IMR-90 (cell line): ENCODE data around the gene GTF2F2. TPM values are rescaled to one million over a fixed set of nuclear protein-coding genes. Genes with fewer than 3 reads are reported as not detected.

ENCODE experiments used
- ATAC-seq: fragments of 200-7000 bp; cut with Tn5 transposase; 2 replicates; pipeline ENCODE4 v1.9.1; 2020; ENCODE audit warnings: low read depth, mild to moderate bottlenecking, moderate library complexity
- BruUV-seq: library from RNA; stranded (reverse); fragments of 400-500 nt; replicated peaks from 2 replicates; lab custom pipeline; 2021; lab: Mats Ljungman, UMichigan
- CTCF ChIA-PET: fragments of 300-600 bp; formaldehyde crosslinking; extraction: SDS; loops from one replicate; lab custom pipeline; 2021; ENCODE audit warnings: antibody characterized with exemption; lab: Yijun Ruan, JAX
- POLR2A ChIA-PET: fragments of 300-600 bp; sonication (Branson Sonifier 250); formaldehyde crosslinking; loops from one replicate; lab custom pipeline; 2022; ENCODE audit warnings: antibody characterized with exemption; ENCODE audit not compliant: unreplicated experiment; lab: Charles Lee
- DNase-seq: peaks from one replicate; pipeline ENCODE4 v3.0.0; 2013
- H2AFZ ChIP-seq: replicated peaks from 2 replicates; pipeline ENCODE3; 2013; ENCODE audit warnings: low read length, mild to moderate bottlenecking; ENCODE audit not compliant: poor library complexity
- H2AK5ac ChIP-seq: 2 replicates; pipeline ENCODE4 v1.6.1; 2013; ENCODE audit warnings: low read depth, low read length, inconsistent platforms
- H2AK9ac ChIP-seq: replicated peaks from 2 replicates; pipeline ENCODE3; 2013; ENCODE audit warnings: mild to moderate bottlenecking, low read depth, low read length, moderate library complexity; ENCODE audit not compliant: poor library complexity
- H2BK120ac ChIP-seq: 2 replicates; pipeline ENCODE4 v1.6.1; 2013; ENCODE audit warnings: low read depth, low read length, inconsistent platforms
- H2BK15ac ChIP-seq: 3 replicates; pipeline ENCODE4 v1.6.1; 2013; ENCODE audit warnings: low read depth, low read length, inconsistent platforms
- H2BK20ac ChIP-seq: 2 replicates; pipeline ENCODE4 v1.6.1; 2013; ENCODE audit warnings: low read depth, mild to moderate bottlenecking, inconsistent platforms, low read length, moderate library complexity
- H2BK5ac ChIP-seq: 2 replicates; pipeline ENCODE4 v1.6.1; 2013; ENCODE audit warnings: mild to moderate bottlenecking, low read depth, low read length, inconsistent platforms; ENCODE audit not compliant: poor library complexity, severe bottlenecking
- H3K14ac ChIP-seq: replicated peaks from 2 replicates; pipeline ENCODE4 v1.6.1; 2013; ENCODE audit warnings: low read depth, low read length, inconsistent platforms
- H3K18ac ChIP-seq: 2 replicates; pipeline ENCODE4 v1.6.1; 2013; ENCODE audit warnings: low read depth, low read length, control low read depth
- H3K23ac ChIP-seq: 2 replicates; pipeline ENCODE4 v1.6.1; 2013; ENCODE audit warnings: low read depth, low read length, inconsistent platforms
- H3K27ac ChIP-seq: 2 replicates; pipeline ENCODE4 v1.5.1; 2013; ENCODE audit warnings: mild to moderate bottlenecking, control low read depth, low read length; ENCODE audit not compliant: insufficient read depth
- H3K27me3 ChIP-seq: 2 replicates; pipeline ENCODE4 v1.6.1; 2013; ENCODE audit warnings: low read length; ENCODE audit not compliant: control insufficient read depth, insufficient read depth
- H3K36me3 ChIP-seq: 2 replicates; pipeline ENCODE4 v1.6.1; 2013; ENCODE audit warnings: low read length, mixed read lengths; ENCODE audit not compliant: control insufficient read depth, insufficient read depth
- H3K4ac ChIP-seq: 2 replicates; pipeline ENCODE4 v1.6.1; 2013; ENCODE audit warnings: low read depth, low read length, inconsistent platforms
- H3K4me1 ChIP-seq: 2 replicates; pipeline ENCODE4 v1.6.1; 2013; ENCODE audit warnings: low read length, mixed read lengths; ENCODE audit not compliant: control insufficient read depth, insufficient read depth
- H3K4me2 ChIP-seq: 2 replicates; pipeline ENCODE4 v1.6.1; 2013; ENCODE audit warnings: low read depth, mild to moderate bottlenecking, control low read depth, low read length, moderate library complexity
- H3K4me3 ChIP-seq: 2 replicates; pipeline ENCODE4 v1.5.1; 2013; ENCODE audit warnings: low read depth, mild to moderate bottlenecking, control low read depth, low read length, moderate library complexity; ENCODE audit not compliant: insufficient read depth
- H3K56ac ChIP-seq: 2 replicates; pipeline ENCODE4 v1.6.1; 2013; ENCODE audit warnings: low read length, inconsistent platforms; ENCODE audit not compliant: insufficient read depth; ENCODE audit errors: extremely low read depth
- H3K79me1 ChIP-seq, 2 experiments: 2 replicates each; pipeline ENCODE4 v1.6.1; 2013; ENCODE audit warnings: low read length in 2 of 2, inconsistent platforms in 1 of 2, low read depth in 1 of 2
- H3K9ac ChIP-seq: 2 replicates; pipeline ENCODE4 v1.6.1; 2013; ENCODE audit warnings: low read depth, low read length, control low read depth
- H3K9me1 ChIP-seq: 2 replicates; pipeline ENCODE4 v1.6.1; 2013; ENCODE audit warnings: low read length, inconsistent platforms; ENCODE audit not compliant: insufficient read depth
- H3K9me3 ChIP-seq: 2 replicates; pipeline ENCODE4 v1.6.1; 2013; ENCODE audit warnings: low read length; ENCODE audit not compliant: control insufficient read depth, insufficient read depth
- H4K20me1 ChIP-seq: 2 replicates; pipeline ENCODE4 v1.6.1; 2013; ENCODE audit warnings: low read length, inconsistent platforms; ENCODE audit not compliant: insufficient read depth
- H4K5ac ChIP-seq: 2 replicates; pipeline ENCODE4 v1.6.1; 2013; ENCODE audit warnings: mild to moderate bottlenecking, low read depth, low read length, control low read depth
- H4K8ac ChIP-seq, 2 experiments: 2 replicates each; pipeline ENCODE4 v1.6.1; 2013; ENCODE audit warnings: low read depth in 2 of 2, low read length in 2 of 2, control low read depth in 1 of 2, inconsistent platforms in 1 of 2
- H4K91ac ChIP-seq: 2 replicates; pipeline ENCODE4 v1.6.1; 2013; ENCODE audit warnings: low read depth, low read length, inconsistent platforms; ENCODE audit not compliant: insufficient read depth
- BHLHE40 ChIP-seq: fragments of 150-350 bp; IDR thresholded peaks from 2 replicates; pipeline ENCODE4 v1.6.1; 2016; ENCODE audit warnings: mild to moderate bottlenecking, low read depth, low read length
- CEBPB ChIP-seq: IDR thresholded peaks from 2 replicates; pipeline ENCODE4 v1.6.1; 2012; ENCODE audit warnings: low read depth, low read length, improper control_type of control experiment
- CHD1 ChIP-seq: IDR thresholded peaks from 2 replicates; pipeline ENCODE4 v1.6.1; 2012; ENCODE audit warnings: low read depth, low read length, improper control_type of control experiment
- CTCF ChIP-seq: conservative IDR thresholded peaks from 2 replicates; pipeline ENCODE4 v1.5.1; 2012; ENCODE audit warnings: mild to moderate bottlenecking, low read depth, low read length, improper control_type of control experiment
- ELK1 ChIP-seq: fragments of 150-350 bp; IDR thresholded peaks from 2 replicates; pipeline ENCODE4 v1.6.1; 2016; ENCODE audit warnings: low read depth, mild to moderate bottlenecking, low read length, moderate library complexity, borderline replicate concordance
- FOS ChIP-seq: fragments of 150-350 bp; IDR thresholded peaks from 2 replicates; pipeline ENCODE4 v1.6.1; 2016; ENCODE audit warnings: low read depth, low read length
- MAFK ChIP-seq: IDR thresholded peaks from 2 replicates; pipeline ENCODE4 v1.6.1; 2012; ENCODE audit warnings: low read depth, low read length, improper control_type of control experiment
- MAZ ChIP-seq: IDR thresholded peaks from 2 replicates; pipeline ENCODE4 v1.6.1; 2012; ENCODE audit warnings: low read depth, mild to moderate bottlenecking, low read length, improper control_type of control experiment, moderate library complexity, borderline replicate concordance
- MXI1 ChIP-seq: IDR thresholded peaks from 2 replicates; pipeline ENCODE4 v1.6.1; 2012; ENCODE audit warnings: low read depth, mild to moderate bottlenecking, low read length, moderate library complexity, borderline replicate concordance
- NFE2L2 ChIP-seq: fragments of 150-350 bp; IDR thresholded peaks from 2 replicates; pipeline ENCODE4 v1.6.1; 2016; ENCODE audit warnings: low read depth, mild to moderate bottlenecking, low read length
- POLR2A ChIP-seq: IDR thresholded peaks from 2 replicates; pipeline ENCODE4 v1.6.1; 2012; ENCODE audit warnings: mild to moderate bottlenecking, low read depth, low read length
- RAD21 ChIP-seq: IDR thresholded peaks from 2 replicates; pipeline ENCODE4 v1.6.1; 2012; ENCODE audit warnings: low read length, improper control_type of control experiment
- RCOR1 ChIP-seq: IDR thresholded peaks from 2 replicates; pipeline ENCODE4 v1.6.1; 2012; ENCODE audit warnings: mild to moderate bottlenecking, low read length, improper control_type of control experiment; ENCODE audit not compliant: insufficient replicate concordance
- RFX5 ChIP-seq: IDR thresholded peaks from 2 replicates; pipeline ENCODE4 v1.8.0; 2012; ENCODE audit warnings: low read depth, mild to moderate bottlenecking, low read length, moderate library complexity
- SMC3 ChIP-seq: fragments of 150-350 bp; IDR thresholded peaks from 2 replicates; pipeline ENCODE4 v1.6.1; 2016; ENCODE audit warnings: low read depth, mild to moderate bottlenecking, antibody characterized with exemption, low read length, moderate library complexity
- USF2 ChIP-seq: fragments of 150-350 bp; IDR thresholded peaks from 2 replicates; pipeline ENCODE4 v1.6.1; 2017; ENCODE audit warnings: mild to moderate bottlenecking, antibody characterized with exemption, low read length, low read depth
- WGBS, 2 experiments: methylation state at CpG; one replicate each; pipeline versions ENCODE4 v1.1.5 to v1.1.7; 2013; ENCODE audit warnings: missing lambda C conversion rate in 2 of 2; ENCODE audit not compliant: insufficient read length in 1 of 2; ENCODE audit errors: extremely low coverage in 2 of 2; 5-methylcytosine and 5-hydroxymethylcytosine counted together
- dilution Hi-C: fragments of 300-500 bp; cut with HindIII; formaldehyde crosslinking; loops from one replicate; pipeline ENCODE4 v1.14.3; 2018; ENCODE audit warnings: low sequenced_read_pairs; ENCODE audit not compliant: unreplicated experiment
- in situ Hi-C: fragments of 300-500 bp; cut with MboI; formaldehyde crosslinking; loops from 3 replicates; pipeline ENCODE4 v1.14.3; 2019; ENCODE audit warnings: low sequenced_read_pairs, inconsistent platforms, mixed read lengths
- intact Hi-C: fragments of 100-400 bp; cut with micrococcal nuclease; formaldehyde crosslinking; loops from 2 replicates; pipeline ENCODE4 v1.10.0; 2022
- polyA plus RNA-seq, 3 experiments: library from polyadenylated mRNA; depleted of rRNA; stranded (reverse); fragments of >200 nt; gene quantifications; 2 replicates each; pipeline ENCODE4 v1.2.3, GENCODE V29; 2012; ENCODE audit warnings: low replicate concordance in 1 of 3
- total RNA-seq: library from RNA; depleted of rRNA; stranded (reverse); fragments of >200 nt; gene quantifications from 2 replicates; pipeline ENCODE4 v1.2.3, GENCODE V29; 2012

The GTF2F2 gene
- total and polyA plus RNA-seq, 2 of the 4 experiments (the other 2 are of a cell fraction) = 16.5 to 21.0 TPM

- no peak overlapping the region for H2BK20ac ChIP-seq
- H3K4me1 ChIP-seq = no peaks in the 10 kb centered on the region; the same call in 1 of the 2 replicates
- H3K56ac ChIP-seq = no peak overlapping the region
- H4K20me1 ChIP-seq = no peaks in the 10 kb centered on the region
- H3K23ac ChIP-seq = no peak overlapping the region
- no peak overlapping the region for H3K4me3 ChIP-seq
- H3K9ac ChIP-seq = no peak overlapping the region
- no peak for ATAC-seq
- ChIA-PET CTCF (no interaction called here), POLR2A (no interaction called here)
- TF ChIP-seq RCOR1 (no peak), FOS (no peak), POLR2A (no peak), CTCF (no peak), CHD1 (no peak), MAFK (no peak), NFE2L2 (no peak), SMC3 (no peak), BHLHE40 (no peak), MAZ (no peak), ELK1 (no peak), MXI1 (no peak), CEBPB (no peak), RFX5 (no peak), RAD21 (no peak), USF2 (no peak)
- H2AFZ ChIP-seq = no peak overlapping the region
- no peak overlapping the region for H2AK9ac ChIP-seq
- H3K79me1 ChIP-seq = no peaks in the 10 kb centered on the region
- dilution Hi-C loops = no loop called here
- no peaks in the 10 kb centered on the region for H3K9me3 ChIP-seq
- no peaks in the 10 kb centered on the region for H3K27me3 ChIP-seq
- H3K36me3 ChIP-seq = peaks cover 3% of the 10 kb centered on the region
- in situ Hi-C loops = no loop called here
- no CpG with 5 or more reads among the region's 3 CpGs for WGBS, 2 experiments
- no peak overlapping the region for H4K8ac ChIP-seq
- H3K27ac ChIP-seq = no peak overlapping the region
- no peak overlapping the region for H2BK120ac ChIP-seq
- intact Hi-C loops = no loop called here
- H3K4me2 ChIP-seq = no peak overlapping the region
- no peak overlapping the region for H2AK5ac ChIP-seq
- no peak overlapping the region for H3K4ac ChIP-seq
- no peak overlapping the region for H4K5ac ChIP-seq
- no peak for DNase-seq
- 0 out of 2 replicates have a peak, but pooled peaks cover 3% of the 10 kb centered on the region for H3K9me1 ChIP-seq
- no peak overlapping the region for H4K91ac ChIP-seq
- no peak overlapping the region for H3K18ac ChIP-seq
- H3K14ac ChIP-seq = no peak overlapping the region
- H2BK15ac ChIP-seq = no peak overlapping the region
- BruUV-seq = no TSS peak
- no peak overlapping the region for H2BK5ac ChIP-seq
Observed at GRCh38 chr13:45289936-45290563, 169.7 kb downstream of the GTF2F2 start.
